ENCODE results near the gene ATXN3L.

Gene ATXN3L

DNA sequence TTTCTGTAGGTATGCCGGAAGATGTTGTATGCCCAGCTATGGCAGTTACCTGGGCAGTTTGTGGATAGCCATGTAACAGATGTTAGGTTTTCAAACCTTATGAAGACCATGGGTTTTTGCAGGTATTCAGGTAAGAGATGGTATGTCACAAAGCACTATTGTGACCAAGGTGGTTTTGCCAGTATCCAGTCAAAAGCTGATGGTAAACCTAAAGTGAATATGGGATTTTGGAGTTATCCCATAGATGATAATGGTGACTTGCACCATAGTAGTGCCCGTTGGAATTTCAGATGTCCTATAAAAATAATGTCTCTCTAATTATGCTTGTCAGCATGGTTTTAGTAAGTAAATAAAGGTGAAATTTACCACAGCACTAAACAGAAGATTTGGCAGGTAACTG lies at the start of gene ATXN3L:
Gene ATXN3L (minus strand): TSS at position 101 of the 400 bp plus-strand sequence. CDS start 119 bp downstream, outside the sequence.
- DNase-seq = no peak

DNA sequence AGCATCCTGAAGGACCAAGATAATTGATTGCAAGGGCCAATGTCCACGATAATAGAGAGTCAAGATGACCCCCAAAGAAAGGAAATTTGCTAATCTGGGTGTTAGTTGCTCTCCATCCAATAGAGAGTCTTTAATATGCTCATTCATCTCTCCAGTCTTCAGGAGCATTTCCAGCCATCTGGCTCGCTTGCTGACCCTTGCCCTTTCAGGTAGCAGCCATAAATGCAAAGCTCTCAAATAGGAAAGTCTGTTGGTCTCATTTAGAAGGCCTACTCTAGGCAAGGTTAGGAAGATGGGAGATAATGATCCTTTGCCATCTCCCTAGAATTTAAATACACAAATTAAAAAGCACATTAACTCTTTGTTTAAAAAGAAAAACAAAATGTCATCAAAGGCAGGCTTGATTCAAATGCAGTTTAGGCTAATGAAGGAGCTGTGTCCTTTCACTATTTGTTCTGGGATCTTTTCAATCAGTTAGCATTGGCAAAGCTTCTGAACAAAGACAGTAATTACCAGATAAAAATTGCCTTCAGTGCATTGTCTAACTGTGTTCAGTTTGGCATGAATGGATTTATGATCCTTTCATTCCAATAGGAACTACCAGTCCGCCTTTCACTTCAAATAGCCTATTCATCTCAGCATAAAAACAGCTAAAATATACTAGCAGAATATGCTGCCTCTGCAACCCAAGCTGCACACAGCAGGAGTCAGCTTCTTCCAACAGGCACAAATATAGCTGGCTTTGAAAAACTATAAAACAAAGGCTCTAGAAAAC lies 49.6 kb upstream of the ATXN3L start:
- no peak for DNase-seq

DNA sequence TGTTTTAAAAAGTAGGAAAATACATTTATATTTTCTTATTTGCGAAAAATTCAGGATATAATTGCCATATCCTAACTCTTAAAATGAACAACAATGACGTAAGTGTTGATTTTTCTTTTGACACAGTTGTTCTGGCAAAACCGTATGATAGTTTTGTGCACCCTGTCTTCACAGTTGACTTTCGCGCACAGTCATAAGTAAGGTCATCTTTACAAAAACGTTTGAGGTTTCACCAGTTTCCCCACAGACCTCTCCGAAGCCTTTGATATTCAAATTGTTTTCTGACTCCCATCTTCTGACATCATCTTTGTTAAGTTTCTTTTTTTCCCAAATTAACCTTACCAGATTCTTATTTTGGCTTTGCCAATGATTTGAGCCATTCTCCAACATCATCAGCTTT lies 48.1 kb upstream of the ATXN3L start:
- no peak for DNase-seq

DNA sequence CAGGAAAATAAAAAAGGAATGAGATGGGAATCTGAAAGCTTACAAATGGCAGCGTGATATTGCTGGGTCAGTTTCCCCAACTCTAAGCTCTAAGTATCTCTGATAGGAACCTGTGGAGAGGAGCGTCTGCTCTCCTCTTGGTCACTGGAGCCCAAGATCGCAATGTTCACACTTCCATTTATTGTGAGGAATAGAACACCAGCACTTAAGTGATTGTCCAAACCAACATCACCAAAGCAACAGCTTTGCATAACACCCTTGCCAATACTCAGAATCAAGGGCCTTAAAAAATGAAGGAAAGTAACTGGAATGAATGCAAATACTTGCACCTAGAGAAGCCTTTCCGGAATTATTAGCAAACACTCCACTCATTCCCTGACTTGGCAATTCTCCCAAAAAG lies 46.8 kb upstream of the ATXN3L start:
- no peak for DNase-seq

DNA sequence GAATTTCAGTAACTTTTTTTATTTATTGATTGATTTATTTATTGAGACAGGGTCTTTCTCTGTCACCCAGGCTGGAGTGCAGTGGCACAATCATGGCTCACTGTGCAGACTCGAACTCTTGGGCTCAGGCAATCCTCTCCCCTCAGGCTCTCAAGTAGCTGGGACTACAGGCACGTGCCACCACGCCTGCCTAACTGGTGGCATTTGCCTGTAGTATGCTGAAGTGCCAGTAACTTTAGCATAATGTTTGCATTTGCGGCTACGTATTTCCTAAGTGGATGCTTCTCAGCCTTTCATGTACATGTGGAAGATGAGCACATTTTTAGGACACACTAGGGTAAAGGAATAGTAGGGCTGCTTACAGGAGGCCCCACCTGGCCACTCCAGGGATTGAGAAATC lies 45.3 kb upstream of the ATXN3L start:
- DNase-seq = no peak

DNA sequence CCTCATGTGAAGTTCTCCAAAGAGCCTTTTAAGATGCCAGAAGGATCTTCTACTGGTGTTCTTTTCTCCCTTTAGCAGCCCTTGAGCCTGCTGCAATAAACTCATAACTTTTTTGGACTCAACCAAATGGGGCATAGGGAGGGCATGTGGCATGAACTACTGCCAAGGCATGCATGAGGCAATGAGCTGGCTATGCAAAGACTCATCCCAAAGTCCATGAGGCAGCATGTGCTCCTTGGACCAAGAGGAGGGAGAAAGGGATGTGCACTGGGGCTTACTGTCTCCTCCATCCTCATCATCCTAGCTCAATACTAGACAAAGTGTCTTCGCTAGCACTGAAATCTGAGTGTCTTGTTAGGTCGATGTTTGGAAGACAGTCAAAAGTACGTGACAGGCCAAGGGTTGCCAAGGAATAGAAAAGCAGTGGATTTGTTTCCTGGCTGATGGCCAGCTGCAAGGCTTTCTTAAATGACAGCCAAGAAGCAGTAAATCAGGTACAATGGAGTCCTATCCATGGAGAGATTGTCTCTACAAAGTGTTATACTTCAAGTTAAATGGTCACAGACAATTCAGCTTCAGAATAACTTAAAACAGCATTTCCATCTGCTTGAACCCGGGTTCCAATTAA lies 44.5 kb upstream of the ATXN3L start:
- no peak for DNase-seq

DNA sequence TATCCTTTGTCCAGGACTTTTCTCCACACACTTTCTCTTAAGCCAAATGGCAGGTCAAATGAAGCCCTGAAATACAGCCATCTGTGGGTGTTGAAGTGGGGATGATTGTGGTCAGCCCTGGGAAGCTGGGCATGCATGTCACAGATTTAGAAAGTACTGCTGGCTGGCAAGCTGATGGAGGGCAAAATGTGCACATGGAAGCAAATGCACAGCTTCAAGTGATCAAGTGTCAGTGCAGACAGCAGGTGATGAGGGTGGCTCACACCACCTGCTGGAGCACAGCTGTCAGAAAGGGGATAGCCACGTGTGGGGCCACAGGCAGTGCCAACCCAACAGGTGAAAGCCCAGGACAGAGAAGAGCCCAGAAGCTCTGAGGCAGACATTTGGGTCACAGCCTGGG lies 40.3 kb upstream of the ATXN3L start:
- DNase-seq = no peak

DNA sequence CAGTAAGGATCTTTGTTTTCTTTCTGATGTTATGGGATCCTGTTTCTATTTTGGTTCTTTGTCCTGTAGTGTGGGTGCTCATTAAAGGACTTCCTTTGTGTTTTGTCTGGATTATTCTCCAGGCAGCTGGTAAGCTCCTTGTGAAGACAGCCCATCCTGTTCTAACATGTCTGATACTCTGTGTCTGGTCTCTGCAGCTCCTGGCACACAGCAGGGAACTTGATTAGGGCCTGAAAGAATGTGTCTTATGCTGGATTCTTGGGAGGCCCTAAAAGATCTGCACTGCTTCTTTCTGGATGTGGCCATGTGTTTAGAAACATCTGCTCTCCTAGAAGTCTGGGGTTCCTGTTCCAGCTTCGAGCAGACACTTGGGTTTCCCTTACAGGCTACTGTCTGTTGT lies 38.1 kb upstream of the ATXN3L start:
- peak; percentile 39 to 68 for DNase-seq

DNA sequence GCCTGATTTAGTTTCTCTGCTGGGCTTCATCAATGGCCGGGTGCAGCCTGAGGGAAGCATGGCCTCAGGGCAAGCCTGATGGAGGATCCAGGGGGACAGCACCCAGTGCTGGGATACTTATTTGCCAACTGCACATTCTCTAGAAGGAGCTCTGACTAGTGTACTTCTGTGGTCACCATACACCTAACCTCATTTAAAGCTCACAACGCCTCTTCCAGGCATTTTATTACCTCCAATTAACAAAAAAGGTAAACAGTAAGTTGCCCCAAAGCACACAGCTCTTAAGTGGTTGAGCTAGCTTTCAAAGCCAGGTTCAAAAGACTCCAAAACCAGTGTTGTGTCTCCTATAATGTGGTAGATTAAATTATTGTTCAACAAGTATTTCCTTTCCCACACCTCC lies 26.8 kb upstream of the ATXN3L start:
- no peak for DNase-seq

DNA sequence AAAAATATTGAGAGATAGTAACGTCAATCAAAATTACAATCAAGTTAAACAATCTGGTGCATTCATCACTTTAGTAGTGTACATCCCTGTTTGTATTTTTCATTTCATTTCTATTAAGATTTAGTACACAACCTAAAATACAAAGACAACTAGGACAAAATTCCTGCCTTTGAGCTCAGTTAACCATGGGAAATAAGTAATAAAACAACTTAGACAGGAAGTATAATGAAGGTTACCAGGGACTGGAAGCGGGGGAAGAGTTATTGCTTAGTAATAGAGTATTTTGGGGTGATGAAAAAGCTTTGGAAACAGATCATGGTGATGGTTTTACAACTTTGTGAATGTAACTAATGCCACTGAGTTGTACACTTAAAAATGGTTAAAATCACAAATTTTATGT lies 25.6 kb upstream of the ATXN3L start:
- peak in 1 of 2 experiments; percentile 7 for DNase-seq

DNA sequence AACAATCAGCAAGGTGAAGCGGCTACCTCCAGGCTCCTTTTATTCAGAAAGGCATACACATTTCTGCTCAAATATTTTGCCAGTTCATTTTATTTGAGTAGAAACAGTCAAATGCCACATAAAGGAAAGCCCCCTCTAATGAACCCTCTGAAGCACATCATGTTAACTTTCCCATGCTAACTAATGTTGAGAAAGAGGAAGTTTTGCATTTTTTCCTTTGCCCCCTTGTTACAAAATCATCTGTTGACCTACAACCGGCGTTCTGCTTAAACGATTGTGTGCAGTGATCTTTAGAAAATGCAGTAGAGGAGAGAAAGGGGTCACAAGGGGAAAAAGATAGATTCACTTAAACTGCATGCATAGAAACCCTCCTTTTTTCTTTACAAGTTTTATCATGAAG lies 25.2 kb upstream of the ATXN3L start:
- peak; percentile 17 to 27 for DNase-seq

DNA sequence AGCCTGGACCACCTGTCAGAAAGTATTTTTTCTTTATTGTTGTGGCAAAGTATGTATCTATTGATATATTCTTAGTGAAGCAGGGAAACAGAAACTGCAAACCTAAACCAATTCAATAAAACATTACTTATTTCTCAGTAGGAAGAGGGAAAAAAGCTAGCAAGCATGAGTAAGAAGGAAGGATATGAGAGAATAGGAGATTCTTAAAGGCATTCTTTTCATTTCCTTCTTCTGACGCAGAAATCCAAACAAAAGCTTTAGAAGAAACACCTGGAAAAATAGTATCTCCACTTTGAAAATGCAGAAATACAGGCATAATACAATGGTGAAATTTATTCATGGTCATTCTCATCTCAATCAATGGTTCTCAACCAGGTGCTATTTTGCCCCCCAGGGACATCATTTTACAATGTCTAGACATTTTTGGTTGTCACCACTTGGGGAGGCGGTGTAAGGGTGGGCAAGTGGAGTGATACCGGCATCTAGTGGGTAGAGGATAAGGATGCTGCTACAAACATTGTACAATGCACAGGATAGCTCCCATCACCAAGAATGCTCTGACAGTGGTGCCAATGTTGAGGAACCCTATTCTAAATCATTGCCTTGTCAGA lies 21.7 kb upstream of the ATXN3L start:
- no peak for DNase-seq

DNA sequence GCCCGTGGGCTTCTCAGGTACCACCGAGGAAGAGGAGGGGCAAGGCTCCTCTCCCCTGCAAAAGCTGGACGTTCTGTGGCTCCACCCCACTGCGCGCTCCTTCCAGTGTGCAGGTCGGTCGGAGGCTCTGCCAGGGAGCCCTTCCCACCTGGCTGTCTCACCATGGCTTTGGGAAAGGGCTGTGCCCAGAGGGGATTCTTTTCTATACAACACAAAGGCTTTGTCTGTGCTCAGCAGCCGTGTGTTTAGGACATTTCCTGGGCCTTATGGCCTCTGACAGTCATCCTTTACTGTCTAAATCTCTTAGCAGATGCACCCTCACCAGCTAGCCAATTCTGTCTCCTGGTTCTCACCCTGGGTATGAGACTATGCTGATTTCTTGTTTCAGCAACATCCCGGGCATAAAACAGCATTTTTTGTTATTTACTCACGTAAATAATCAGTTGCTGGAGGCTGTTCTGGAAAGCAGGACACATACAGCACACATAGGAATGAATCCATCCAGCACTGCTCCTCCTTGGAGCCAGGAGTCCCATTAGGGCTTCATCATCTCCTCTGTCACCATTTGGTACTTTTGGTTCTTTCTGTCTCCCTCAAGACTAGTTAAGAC lies 20.4 kb upstream of the ATXN3L start:
- DNase-seq = no peak

DNA sequence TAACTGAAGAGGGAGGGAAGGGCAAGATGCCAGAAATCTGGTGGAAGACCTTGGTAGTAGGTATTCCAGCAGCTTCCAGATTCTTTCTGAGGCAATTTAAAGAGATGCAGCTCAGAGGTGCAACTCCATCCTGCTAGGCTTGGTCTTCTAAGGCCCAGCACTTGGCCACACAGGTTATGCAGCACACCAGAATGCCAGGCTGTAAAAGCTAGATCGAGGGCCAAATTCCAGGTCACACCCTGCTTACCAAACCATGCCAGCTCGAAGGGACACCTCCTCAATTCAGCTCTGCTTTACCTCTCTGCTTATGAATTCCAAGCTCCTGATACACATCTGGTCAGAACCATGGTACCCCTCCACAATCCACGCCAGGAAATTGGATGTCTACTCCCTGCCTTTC lies 19.8 kb upstream of the ATXN3L start:
- DNase-seq = no peak

DNA sequence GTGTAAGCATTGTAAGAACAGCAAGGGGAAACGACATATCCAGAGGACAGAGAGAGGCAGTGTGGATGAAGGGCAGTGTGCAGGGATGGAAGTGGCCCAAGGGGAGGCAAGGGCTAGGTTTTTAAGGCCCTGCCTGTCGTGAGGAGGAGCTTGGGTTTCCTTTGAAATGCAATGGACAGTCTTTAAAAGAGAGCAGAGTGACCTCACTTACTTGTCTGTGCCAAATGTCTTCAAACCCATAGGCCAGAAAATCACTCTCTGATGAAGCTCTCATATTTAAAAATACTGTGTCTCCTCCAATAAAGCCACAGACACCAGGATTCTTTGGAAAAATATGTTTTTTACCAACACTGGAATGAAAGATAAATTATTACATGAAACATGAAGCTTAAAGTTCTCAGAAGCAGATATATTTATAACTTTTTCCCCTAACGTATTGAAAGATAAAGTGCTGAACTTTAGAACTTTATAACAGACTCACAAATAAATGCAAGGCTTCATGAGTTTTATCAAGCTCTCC lies 19.2 kb upstream of the ATXN3L start:
- no peak for DNase-seq

DNA sequence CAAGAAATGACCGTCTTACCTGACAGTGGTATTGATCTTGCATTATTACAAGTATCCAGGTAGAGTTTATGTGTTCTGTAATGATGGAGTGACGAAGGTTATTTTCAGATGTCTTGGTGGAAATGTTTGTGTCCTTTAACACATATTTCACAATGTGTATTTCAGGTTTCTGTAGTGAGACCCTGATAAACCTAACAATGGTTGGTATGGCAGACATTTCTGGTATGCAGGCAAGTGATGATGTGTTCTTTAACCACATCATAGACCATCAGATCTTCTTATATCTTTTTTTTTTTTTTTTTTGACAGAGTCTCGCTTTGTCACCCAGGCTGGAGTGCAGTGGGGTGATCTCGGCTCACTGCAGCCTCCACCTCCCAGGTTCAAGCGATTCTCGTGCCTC lies 14.6 kb upstream of the ATXN3L start:
- DNase-seq = no peak

DNA sequence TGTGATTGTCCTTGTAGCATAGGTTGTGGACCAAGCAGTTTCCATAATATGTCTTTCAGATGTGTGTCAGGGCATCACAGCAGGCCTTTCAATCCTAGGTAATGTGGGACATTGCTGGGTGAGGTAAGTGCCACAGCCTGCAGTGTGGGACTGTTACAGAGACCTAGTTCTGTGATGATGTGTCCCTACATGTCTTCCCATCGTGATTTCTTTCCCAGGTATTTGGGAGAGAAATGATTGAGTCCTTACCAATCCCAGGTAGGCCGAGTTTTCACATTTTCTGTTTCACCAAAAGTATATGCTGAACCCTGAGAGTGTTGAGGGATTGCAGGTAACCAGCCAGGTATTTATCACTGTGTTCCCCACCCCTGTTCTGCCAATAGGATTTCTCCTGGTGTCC lies 10.6 kb upstream of the ATXN3L start:
- DNase-seq = no peak

DNA sequence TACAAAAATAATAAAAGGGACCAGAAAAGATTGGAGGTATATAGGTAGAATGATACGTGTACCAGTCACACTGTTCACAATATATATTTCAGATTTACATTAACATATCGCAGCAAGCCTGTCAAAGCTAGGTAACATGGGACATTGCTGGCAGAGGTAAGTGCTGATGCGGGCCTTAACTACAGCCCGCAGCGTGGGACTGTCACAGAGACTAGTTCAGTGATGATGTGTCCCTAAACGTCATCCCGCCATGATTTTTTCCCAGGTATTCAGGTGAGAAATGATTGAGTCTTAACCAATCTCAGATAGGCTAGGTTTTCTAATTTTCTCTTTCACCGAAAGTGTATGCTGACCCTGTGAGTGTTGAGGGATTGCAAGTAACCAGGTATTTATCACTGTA lies 7.8 kb upstream of the ATXN3L start:
- no peak for DNase-seq

DNA sequence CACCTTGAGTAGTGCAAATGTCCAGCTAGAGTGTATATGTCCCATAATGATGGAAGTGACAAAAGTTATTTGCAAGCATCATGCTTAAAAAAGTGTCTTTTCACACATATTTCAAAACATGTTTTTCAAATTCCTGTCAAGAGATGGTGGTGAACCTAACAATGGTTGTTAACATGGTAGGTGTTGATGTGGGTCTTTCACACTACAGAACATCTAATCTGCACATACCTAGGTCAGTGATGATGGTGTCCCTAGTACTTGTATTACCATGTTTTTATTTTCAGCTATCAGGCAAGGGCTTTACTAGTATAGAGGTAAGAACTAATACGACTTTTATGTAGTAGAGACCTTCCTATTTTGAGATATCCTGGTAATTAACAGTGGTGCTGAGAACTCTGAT lies 3.4 kb upstream of the ATXN3L start:
- DNase-seq = no peak

DNA sequence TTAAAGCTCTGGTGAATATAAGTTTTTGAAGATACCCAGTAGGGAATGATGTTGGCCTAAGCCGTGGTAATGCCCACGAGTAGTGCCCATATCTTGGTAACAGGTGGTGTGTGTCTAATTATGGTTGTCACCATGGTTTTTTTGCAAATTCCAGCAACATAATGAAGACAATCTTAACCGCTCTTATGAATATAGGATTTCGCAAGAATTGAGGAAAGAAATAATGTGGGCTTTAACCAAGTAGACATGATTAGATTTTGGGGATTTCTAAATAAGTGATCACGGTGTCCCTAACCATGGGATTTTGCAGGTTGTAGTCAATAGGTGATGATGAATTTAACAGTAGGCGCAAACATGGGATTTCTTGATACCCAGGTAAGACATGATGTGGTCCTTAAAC lies 2.5 kb downstream of the ATXN3L start:
- no peak for DNase-seq

DNA sequence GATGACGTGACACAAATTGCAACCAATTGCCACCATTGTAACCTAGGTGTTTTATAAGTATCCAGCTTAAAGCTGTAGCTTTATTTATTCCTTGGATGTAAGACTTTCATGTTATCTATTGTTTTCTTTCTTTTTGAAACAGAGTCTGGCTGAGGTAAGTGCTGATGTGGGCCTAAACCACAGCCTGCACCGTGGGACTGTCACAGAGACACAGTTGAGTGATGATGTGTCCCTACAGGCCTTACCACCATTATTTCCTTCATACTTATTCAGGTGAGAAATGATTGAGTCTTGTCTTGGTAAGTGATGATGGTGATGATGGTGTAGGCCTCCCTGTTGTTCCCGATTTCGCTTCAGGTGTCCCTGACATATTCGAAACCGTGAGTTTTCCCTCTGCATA lies 8.3 kb downstream of the ATXN3L start:
- DNase-seq = no peak

DNA sequence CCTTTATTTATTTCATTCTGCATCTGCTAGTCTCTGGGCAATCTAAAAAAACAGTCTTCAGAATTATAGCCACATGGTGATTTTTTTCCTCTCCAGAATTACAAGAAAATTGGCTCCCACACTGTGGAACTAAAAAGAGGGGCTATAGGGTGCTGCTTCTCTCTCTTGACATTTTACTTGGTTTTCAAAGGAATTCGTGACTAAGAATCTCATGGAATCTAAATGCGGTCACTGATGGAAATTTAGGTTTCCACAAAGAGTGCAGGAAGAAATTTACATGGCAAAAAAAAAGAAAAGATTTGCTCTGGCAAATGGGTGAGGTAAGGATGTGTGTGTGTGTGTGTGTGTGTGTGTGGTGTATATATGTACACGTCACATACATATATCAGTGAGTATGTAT lies 10.2 kb downstream of the ATXN3L start:
- DNase-seq = no peak

DNA sequence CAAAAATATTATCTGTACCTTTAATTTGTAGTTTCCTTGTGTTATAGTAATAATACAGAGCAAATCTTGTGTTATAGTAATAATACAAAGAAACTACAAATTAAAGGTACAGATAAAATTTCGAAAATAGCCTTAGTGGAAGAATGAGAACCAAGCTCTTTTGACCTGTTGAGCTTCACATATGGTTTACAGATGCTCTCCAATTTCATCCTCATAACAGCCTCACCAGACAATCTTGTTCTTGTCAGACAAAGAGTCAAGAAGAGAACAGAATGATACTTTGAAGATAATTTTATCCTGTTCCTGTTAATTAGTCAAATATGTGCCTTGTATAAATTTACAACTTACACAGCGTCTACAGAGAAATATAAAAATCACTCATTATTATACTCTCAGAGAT lies 12.8 kb downstream of the ATXN3L start:
- no peak for DNase-seq

DNA sequence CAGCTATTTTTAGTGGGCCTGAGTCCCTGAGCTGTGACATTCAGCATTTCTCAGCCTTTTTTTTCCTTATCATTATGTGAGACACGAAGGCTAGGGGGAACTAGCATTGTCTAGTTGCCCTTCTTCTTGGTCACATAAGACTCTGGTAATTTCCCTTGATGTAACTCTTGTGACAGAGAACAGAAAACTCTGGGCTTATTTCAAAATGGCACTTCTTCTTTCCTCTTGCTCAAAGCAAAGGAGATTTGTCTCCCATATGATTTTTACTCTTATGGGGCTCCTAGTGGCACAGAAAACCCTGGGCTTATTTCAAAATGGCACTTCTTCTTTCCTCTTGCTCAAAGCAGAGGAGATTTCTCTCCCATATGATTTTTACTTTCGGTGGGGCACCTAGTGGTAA lies 14.7 kb downstream of the ATXN3L start:
- DNase-seq = no peak
